K562 (cell line): Measurements from ENCODE around the gene C1orf21. TPM values are rescaled to one million over a fixed set of nuclear protein-coding genes. Genes with fewer than 3 reads are reported as not detected.

ENCODE experiments used
- ATAC-seq: fragments of 200-7000 bp; cut with Tn5 transposase; 3 replicates; pipeline ENCODE4 v1.9.1; 2020; ENCODE audit warnings: moderate library complexity
- BruUV-seq: library from RNA; stranded (reverse); fragments of 400-500 nt; replicated peaks from 2 replicates; lab custom pipeline; 2021; lab: Mats Ljungman, UMichigan
- CTCF ChIA-PET: fragments of 300-600 bp; formaldehyde crosslinking; extraction: SDS; loops from one replicate; lab custom pipeline; 2021; ENCODE audit warnings: low intra/inter-chr PET ratio; lab: Yijun Ruan, JAX
- POLR2A ChIA-PET: fragments of 300-600, 350-650 bp; sonication (Branson Sonifier 250); formaldehyde crosslinking; extraction: SDS; loops from one replicate; lab custom pipeline; 2021; ENCODE audit warnings: antibody characterized with exemption, inconsistent platforms; lab: Yijun Ruan, JAX
- DNase-seq, 4 experiments: peaks; one replicate each; pipeline versions ENCODE4 v3.0.0 to v3.0.0-alpha.2; 2011 to 2018; ENCODE audit warnings: low spot score in 3 of 4, mixed read lengths in 3 of 4; ENCODE audit errors: extremely low read depth in 1 of 4
- FAIRE-seq: peaks from 2 replicates; lab custom pipeline; 2011; peaks lifted over from hg19 to GRCh38; lab: Jason Lieb, UNC
- H2AFZ ChIP-seq: 2 replicates; pipeline ENCODE4 v1.6.0; 2011; ENCODE audit warnings: low read depth, low read length, control low read depth, inconsistent platforms
- H3K27ac ChIP-seq: fragments of 200-600 bp; 3 replicates; pipeline ENCODE4 v1.8.0; 2011; ENCODE audit warnings: low read depth, mild to moderate bottlenecking, control low read depth, inconsistent platforms, low read length, moderate library complexity, mixed read lengths; ENCODE audit errors: extremely low read depth
- H3K27me3 ChIP-seq, 2 experiments: fragments of 300-600 bp in 1 of 2; 2 replicates in 1 of 2; 3 replicates in 1 of 2; pipeline versions ENCODE4 v1.6.0 to v1.8.0; 2011; ENCODE audit warnings: inconsistent platforms in 2 of 2, low read length in 2 of 2, mild to moderate bottlenecking in 1 of 2, mixed read lengths in 1 of 2, moderate library complexity in 1 of 2; ENCODE audit not compliant: control insufficient read depth in 2 of 2, insufficient read depth in 2 of 2
- H3K36me3 ChIP-seq: fragments of 300-600 bp; 3 replicates; pipeline ENCODE4 v1.8.0; 2011; ENCODE audit warnings: mild to moderate bottlenecking, low read length, inconsistent platforms; ENCODE audit not compliant: control insufficient read depth, insufficient read depth
- H3K4me1 ChIP-seq, 2 experiments: fragments of 200-600 bp in 1 of 2; replicated peaks in 1 of 2; 2 replicates in 1 of 2; 3 replicates in 1 of 2; pipeline versions ENCODE4 v1.5.1 to v1.8.0; 2011; ENCODE audit warnings: inconsistent platforms in 2 of 2, low read length in 2 of 2, mild to moderate bottlenecking in 1 of 2, mixed read lengths in 1 of 2, moderate library complexity in 1 of 2; ENCODE audit not compliant: control insufficient read depth in 2 of 2, insufficient read depth in 2 of 2
- H3K4me2 ChIP-seq: 2 replicates; pipeline ENCODE4 v1.6.1; 2011; ENCODE audit warnings: low read length, control low read depth, inconsistent platforms, mixed read lengths; ENCODE audit not compliant: insufficient read depth
- H3K4me3 ChIP-seq: fragments of 200-600 bp; sonication (generic), shearing (Covaris generic); 2 replicates; pipeline ENCODE4 v1.5.1; 2016; ENCODE audit warnings: control low read depth, inconsistent platforms
- H3K79me2 ChIP-seq: fragments of 200-600 bp; 3 replicates; pipeline ENCODE4 v1.8.0; 2011; ENCODE audit warnings: low read length, inconsistent platforms; ENCODE audit not compliant: control insufficient read depth, insufficient read depth
- H3K9ac ChIP-seq, 2 experiments: 2 replicates each; pipeline versions ENCODE4 v1.6.0 to v1.6.1; 2011; ENCODE audit warnings: low read depth in 2 of 2, low read length in 2 of 2, control low read depth in 1 of 2, inconsistent platforms in 1 of 2, mild to moderate bottlenecking in 1 of 2, mixed read lengths in 1 of 2; ENCODE audit not compliant: insufficient read depth in 1 of 2
- H3K9me1 ChIP-seq: one replicate; pipeline ENCODE4 v1.6.0; 2011; ENCODE audit warnings: inconsistent platforms, mild to moderate bottlenecking, low read length, moderate library complexity; ENCODE audit not compliant: control insufficient read depth, insufficient read depth
- H3K9me3 ChIP-seq: replicated peaks from 2 replicates; pipeline ENCODE4 v1.5.1; 2011; ENCODE audit warnings: low read depth, low read length, inconsistent platforms; ENCODE audit not compliant: control insufficient read depth, insufficient read depth
- H4K20me1 ChIP-seq: replicated peaks from 2 replicates; pipeline ENCODE4 v1.6.1; 2011; ENCODE audit warnings: low read length, inconsistent platforms, mixed read lengths; ENCODE audit not compliant: control insufficient read depth, insufficient read depth
- ATF1 ChIP-seq, 2 experiments: fragments of 450-650 bp in 1 of 2; IDR thresholded peaks; 2 replicates each; pipeline ENCODE4 v1.6.1; 2016; ENCODE audit warnings: missing compliant biosample characterization in 1 of 2, missing genetic modification characterization in 1 of 2
- GABPA ChIP-seq: fragments of 200-800 bp; sonication (Bioruptor generic); conservative IDR thresholded peaks from 2 replicates; pipeline ENCODE4 v1.6.1; 2016; ENCODE audit warnings: low read depth, missing genetic modification characterization, missing compliant biosample characterization
- HDAC3 ChIP-seq: fragments of 450-650 bp; IDR thresholded peaks from 2 replicates; pipeline ENCODE4 v1.6.1; 2018; ENCODE audit warnings: borderline replicate concordance, mild to moderate bottlenecking, moderate library complexity; ENCODE audit not compliant: partially characterized antibody
- KLF10 ChIP-seq: fragments of 250-450 bp; sonication (Bioruptor Pico); IDR thresholded peaks from 2 replicates; pipeline ENCODE4 v1.6.1; 2021; ENCODE audit warnings: matching md5 sums
- NR2F6 ChIP-seq: fragments of 450-650 bp; formaldehyde crosslinking; IDR thresholded peaks from 2 replicates; pipeline ENCODE4 v1.4.0; 2020; ENCODE audit warnings: mild to moderate bottlenecking
- PTBP1 ChIP-seq: fragments of 200-400 bp; formaldehyde crosslinking; IDR thresholded peaks from 2 replicates; pipeline ENCODE4 v1.6.1; 2017; ENCODE audit warnings: low read depth, low read length
- RUNX1 ChIP-seq: sonication (generic); IDR thresholded peaks from 2 replicates; pipeline ENCODE4 v1.6.1; 2016; ENCODE audit warnings: antibody characterized with exemption, low read depth
- SAFB ChIP-seq: fragments of 200-400 bp; formaldehyde crosslinking; IDR thresholded peaks from 2 replicates; pipeline ENCODE4 v1.6.1; 2017; ENCODE audit warnings: low read depth, low read length, borderline replicate concordance
- STAT5B ChIP-seq: fragments of 250-450 bp; sonication (Bioruptor Pico); IDR thresholded peaks from 2 replicates; pipeline ENCODE4 v1.8.0; 2021; ENCODE audit warnings: mild to moderate bottlenecking, inconsistent platforms
- ZNF140 ChIP-seq: fragments of 250-450 bp; sonication (Bioruptor Pico); IDR thresholded peaks from 2 replicates; pipeline ENCODE4 v1.8.0; 2021; ENCODE audit warnings: moderate library complexity, mild to moderate bottlenecking, inconsistent platforms
- ZNF212 ChIP-seq: fragments of 450-650 bp; formaldehyde crosslinking; IDR thresholded peaks from 2 replicates; pipeline ENCODE4 v1.4.0; 2020; ENCODE audit warnings: mild to moderate bottlenecking
- ZNF274 ChIP-seq: IDR thresholded peaks from 2 replicates; pipeline ENCODE4 v1.6.1; 2011; ENCODE audit warnings: low read depth, mild to moderate bottlenecking, low read length, moderate library complexity, borderline replicate concordance
- ZNF584 ChIP-seq: fragments of 200-800 bp; sonication (Bioruptor generic); IDR thresholded peaks from 2 replicates; pipeline ENCODE4 v1.6.1; 2016; ENCODE audit warnings: low read depth, mild to moderate bottlenecking, missing genetic modification characterization, missing compliant biosample characterization
- ZNF707 ChIP-seq: fragments of 250-450 bp; sonication (Bioruptor Pico); conservative IDR thresholded peaks from 2 replicates; pipeline ENCODE4 v1.8.0; 2022; ENCODE audit warnings: inconsistent platforms, mild to moderate bottlenecking, moderate library complexity
- WGBS: fragments of 100-300 bp; shearing (Covaris generic); methylation state at CpG from one replicate; pipeline ENCODE4 v1.1.6; 2016; ENCODE audit warnings: low coverage, mixed read lengths; ENCODE audit not compliant: insufficient coverage; ENCODE audit errors: missing lambda C conversion rate; 5-methylcytosine and 5-hydroxymethylcytosine counted together
- in situ Hi-C: fragments of 300-500 bp; cut with MboI; formaldehyde crosslinking; loops from 4 replicates; pipeline ENCODE4 v1.15.0; 2018; ENCODE audit warnings: inconsistent platforms, mixed read lengths
- intact Hi-C: fragments of 100-400 bp; cut with micrococcal nuclease; formaldehyde crosslinking; loops from 2 replicates; pipeline ENCODE4 v1.14.2; 2022
- polyA plus RNA-seq, 8 experiments: library from polyadenylated mRNA; depleted of rRNA in 4 of 8; stranded (reverse) in 5 of 8; unstranded in 3 of 8; fragments of >200 nt; fragmentation: Nextera tagmentation in 2 of 8; fragmentation: Illumina TruSeq in 1 of 8; extraction: Ambion mirVana in 2 of 8; extraction: Trizol in 1 of 8; gene quantifications; 2 replicates each; pipeline versions ENCODE4 v1.2.1 to v1.2.3, GENCODE V29; 2011 to 2014; ENCODE audit warnings: inconsistent platforms in 1 of 8, missing spikeins in 1 of 8
- total RNA-seq, 7 experiments: library from RNA; depleted of rRNA in 6 of 7; stranded (reverse); fragments of >200 nt in 6 of 7; fragmentation: Illumina TruSeq in 2 of 7; extraction: Trizol in 2 of 7; gene quantifications; 2 replicates each; pipeline versions ENCODE4 v1.2.1 to v1.2.3, GENCODE V29; 2011 to 2021; ENCODE audit warnings: low replicate concordance in 1 of 7
- TF ChIP-seq, protein P1 (sequence below): fragments of 450-650 bp; IDR thresholded peaks from 2 replicates; pipeline ENCODE4 v1.7.0; 2016; ENCODE audit warnings: borderline replicate concordance
- TF ChIP-seq, protein P2 (sequence below): conservative IDR thresholded peaks from 2 replicates; pipeline ENCODE4 v1.6.1; 2011; ENCODE audit warnings: low read depth, mild to moderate bottlenecking, low read length; ENCODE audit not compliant: control insufficient read depth
- TF ChIP-seq, protein P3 (sequence below): sonication (generic); formaldehyde crosslinking; IDR thresholded peaks from 2 replicates; pipeline ENCODE4 v1.8.0; 2022; ENCODE audit warnings: mild to moderate bottlenecking, missing genetic modification reagents

C1orf21 gene
- total and polyA plus RNA-seq, 9 of the 15 experiments (the other 6 are each of a cell fraction or from before 2014, with no cell fraction given): under 0.01 to 0.31 (median 0.07) TPM

DNA sequence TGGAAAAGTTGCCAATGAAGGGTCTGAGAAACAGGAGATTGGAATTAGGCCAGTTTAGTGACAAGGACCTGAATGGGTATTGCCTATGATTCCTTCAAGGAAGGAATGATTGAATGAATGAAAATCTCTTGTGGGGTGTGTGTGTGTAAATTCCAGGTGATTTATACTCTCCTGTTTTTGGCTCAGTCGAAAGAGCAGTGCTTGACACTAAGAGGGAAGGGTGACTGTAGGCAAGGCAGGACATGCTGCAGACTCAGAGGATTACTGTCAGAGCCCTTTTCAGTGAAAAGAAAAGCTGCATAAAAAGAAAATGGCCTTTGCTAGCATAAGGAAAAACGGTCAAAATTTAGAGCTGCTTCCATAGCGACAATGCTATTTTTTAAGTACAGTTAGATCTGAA is 30.1 kb downstream of the C1orf21 start:
- no peaks in the 10 kb centered on the region for H3K79me2 ChIP-seq
- ATAC-seq: no peak
- H3K9ac ChIP-seq: no peak overlapping the region
- H3K4me3 ChIP-seq: no peak overlapping the region
- CTCF ChIA-PET: no interaction called here
- H4K20me1 ChIP-seq: no peaks in the 10 kb centered on the region
- H3K27ac ChIP-seq: no peak overlapping the region
- no peak overlapping the region for H2AFZ ChIP-seq
- no peak overlapping the region for H3K4me2 ChIP-seq
- TF ChIP-seq STAT5B (CRISPR knock-in tag): no peak
- TF ChIP-seq, protein P1, sequence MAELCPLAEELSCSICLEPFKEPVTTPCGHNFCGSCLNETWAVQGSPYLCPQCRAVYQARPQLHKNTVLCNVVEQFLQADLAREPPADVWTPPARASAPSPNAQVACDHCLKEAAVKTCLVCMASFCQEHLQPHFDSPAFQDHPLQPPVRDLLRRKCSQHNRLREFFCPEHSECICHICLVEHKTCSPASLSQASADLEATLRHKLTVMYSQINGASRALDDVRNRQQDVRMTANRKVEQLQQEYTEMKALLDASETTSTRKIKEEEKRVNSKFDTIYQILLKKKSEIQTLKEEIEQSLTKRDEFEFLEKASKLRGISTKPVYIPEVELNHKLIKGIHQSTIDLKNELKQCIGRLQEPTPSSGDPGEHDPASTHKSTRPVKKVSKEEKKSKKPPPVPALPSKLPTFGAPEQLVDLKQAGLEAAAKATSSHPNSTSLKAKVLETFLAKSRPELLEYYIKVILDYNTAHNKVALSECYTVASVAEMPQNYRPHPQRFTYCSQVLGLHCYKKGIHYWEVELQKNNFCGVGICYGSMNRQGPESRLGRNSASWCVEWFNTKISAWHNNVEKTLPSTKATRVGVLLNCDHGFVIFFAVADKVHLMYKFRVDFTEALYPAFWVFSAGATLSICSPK: no peak
- TF ChIP-seq NR2F6 (CRISPR knock-in tag): no peak
- TF ChIP-seq KLF10 (CRISPR knock-in tag): no peak
- no peak for TF ChIP-seq ZNF707 (CRISPR knock-in tag)
- no peak for TF ChIP-seq RUNX1
- no peak for TF ChIP-seq ZNF584 (CRISPR knock-in tag)
- TF ChIP-seq, protein P2, sequence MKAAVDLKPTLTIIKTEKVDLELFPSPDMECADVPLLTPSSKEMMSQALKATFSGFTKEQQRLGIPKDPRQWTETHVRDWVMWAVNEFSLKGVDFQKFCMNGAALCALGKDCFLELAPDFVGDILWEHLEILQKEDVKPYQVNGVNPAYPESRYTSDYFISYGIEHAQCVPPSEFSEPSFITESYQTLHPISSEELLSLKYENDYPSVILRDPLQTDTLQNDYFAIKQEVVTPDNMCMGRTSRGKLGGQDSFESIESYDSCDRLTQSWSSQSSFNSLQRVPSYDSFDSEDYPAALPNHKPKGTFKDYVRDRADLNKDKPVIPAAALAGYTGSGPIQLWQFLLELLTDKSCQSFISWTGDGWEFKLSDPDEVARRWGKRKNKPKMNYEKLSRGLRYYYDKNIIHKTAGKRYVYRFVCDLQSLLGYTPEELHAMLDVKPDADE: no peak
- TF ChIP-seq ZNF140 (CRISPR knock-in tag): no peak
- no peak for TF ChIP-seq ATF1 (CRISPR knock-in tag; IDR thresholded peaks at IDR 0.05)
- no peak for TF ChIP-seq ATF1 (tag; IDR thresholded peaks at IDR 0.05)
- TF ChIP-seq ZNF274: no peak
- TF ChIP-seq, protein P3, sequence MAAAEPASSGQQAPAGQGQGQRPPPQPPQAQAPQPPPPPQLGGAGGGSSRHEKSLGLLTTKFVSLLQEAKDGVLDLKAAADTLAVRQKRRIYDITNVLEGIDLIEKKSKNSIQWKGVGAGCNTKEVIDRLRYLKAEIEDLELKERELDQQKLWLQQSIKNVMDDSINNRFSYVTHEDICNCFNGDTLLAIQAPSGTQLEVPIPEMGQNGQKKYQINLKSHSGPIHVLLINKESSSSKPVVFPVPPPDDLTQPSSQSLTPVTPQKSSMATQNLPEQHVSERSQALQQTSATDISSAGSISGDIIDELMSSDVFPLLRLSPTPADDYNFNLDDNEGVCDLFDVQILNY (CRISPR knock-in tag): no peak
- no peak for TF ChIP-seq HDAC3
- TF ChIP-seq PTBP1: no peak
- no peak for TF ChIP-seq SAFB
- TF ChIP-seq GABPA: no peak
- no peak for TF ChIP-seq ZNF212 (CRISPR knock-in tag)
- in situ Hi-C loops (no loop called here), intact Hi-C loops (no loop called here)
- no peaks in the 10 kb centered on the region for H3K9me1 ChIP-seq
- FAIRE-seq: no peak
- DNase-seq: no peak
- no peaks in the 10 kb centered on the region for H3K4me1 ChIP-seq
- POLR2A ChIA-PET: no interaction called here
- no peaks in the 10 kb centered on the region for H3K36me3 ChIP-seq
- WGBS: 0% methylated on average over 3 of the region's 3 CpGs
- BruUV-seq: no TSS peak
- H3K27me3 ChIP-seq: peaks cover 0 to 5% of the 10 kb centered on the region in 2 experiments; a peak in 3 of 5 replicates
- H3K9me3 ChIP-seq: no peaks in the 10 kb centered on the region
